Activated CD4-positive, CD25-positive, alpha-beta regulatory T cell treated with anti-CD3 and anti-CD28 coated beads, Interleukin-2, amount 50 U/mL, for 24 hours (primary cell): ENCODE measurements around the gene PPP1R12B.
"Not testable (repeated sequence)": the region's sequence is repeated elsewhere in the genome, so short reads cannot be mapped to it uniquely, and the experiment has no call there.

Experiments
- ATAC-seq, 2 donors: fragments of 150-1000 bp; cut with Tn5 transposase; one replicate each; pipeline ENCODE4 v1.10.0; 2021; ENCODE audit warnings: mild to moderate bottlenecking in 1 of 2, moderate library complexity in 1 of 2

PPP1R12B gene

DNA sequence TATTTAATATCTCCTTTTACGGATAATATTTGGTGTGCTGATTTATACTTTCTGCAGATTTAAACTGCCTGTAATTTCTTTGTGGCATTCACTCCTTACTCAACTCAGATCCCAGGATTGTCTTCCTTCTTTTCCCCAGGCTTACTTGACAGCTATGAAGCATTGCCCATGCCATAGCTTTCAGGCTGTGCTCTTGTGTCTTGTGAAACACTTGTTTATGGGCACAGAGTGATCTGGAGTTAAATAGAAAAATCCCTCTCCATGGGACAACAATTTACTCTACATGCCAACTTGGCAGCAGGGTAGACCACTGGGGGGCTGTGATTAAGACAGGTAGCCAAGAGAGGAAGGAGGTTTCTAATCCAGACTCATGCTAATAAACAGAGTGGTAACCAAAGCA is 57.4 kb downstream of the PPP1R12B start:
- ATAC-seq: no peak

DNA sequence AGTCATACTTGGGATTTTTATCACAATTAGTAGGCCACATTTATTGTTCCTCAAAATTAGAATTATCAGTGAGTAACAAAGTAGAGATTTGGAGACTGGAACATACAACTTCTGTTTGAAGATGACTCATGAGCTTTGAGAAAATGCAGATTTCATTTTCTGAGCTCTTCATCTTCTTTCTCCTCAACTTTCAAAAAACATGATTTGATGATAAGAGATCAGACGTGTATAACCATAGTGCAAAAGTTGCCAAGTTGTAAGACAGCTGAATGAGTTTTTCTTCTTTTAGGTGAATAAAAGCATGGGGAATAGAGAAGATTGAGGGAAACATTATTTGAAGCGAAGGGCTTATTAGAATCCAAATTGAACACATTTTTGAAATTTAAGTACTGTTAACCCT is 58.4 kb downstream of the PPP1R12B start:
- ATAC-seq: not testable (repeated sequence)

GRCh38 chr1:202407378-202407777 is 58.9 kb downstream of the PPP1R12B start:
- not testable (repeated sequence) for ATAC-seq

GRCh38 chr1:202410251-202410650 is 61.8 kb downstream of the PPP1R12B start:
- ATAC-seq: not testable (repeated sequence)

GRCh38 chr1:202410854-202411357 is 62.4 kb downstream of the PPP1R12B start:
- not testable (repeated sequence) for ATAC-seq

DNA sequence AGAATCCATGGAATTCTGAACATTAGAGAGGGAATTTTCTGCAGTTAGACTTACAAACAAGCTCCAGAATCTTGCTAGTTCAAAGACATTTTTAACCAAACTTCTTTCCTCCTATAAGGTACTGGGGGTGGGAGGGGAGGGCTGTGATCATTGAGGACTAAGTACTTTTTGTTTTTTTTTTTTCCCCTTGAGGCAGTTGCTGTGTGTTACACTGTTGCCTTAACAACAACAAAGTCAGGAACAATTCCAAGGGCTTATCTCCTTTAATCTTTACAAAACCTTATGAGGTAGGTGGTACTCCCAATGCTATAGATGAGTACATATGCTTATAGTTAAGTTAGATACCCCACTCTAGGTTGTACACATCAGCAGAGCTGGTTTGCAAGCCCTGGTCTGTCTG is 62.9 kb downstream of the PPP1R12B start:
- no peak for ATAC-seq

GRCh38 chr1:202412421-202412820 is 63.9 kb downstream of the PPP1R12B start:
- ATAC-seq: not testable (repeated sequence)

DNA sequence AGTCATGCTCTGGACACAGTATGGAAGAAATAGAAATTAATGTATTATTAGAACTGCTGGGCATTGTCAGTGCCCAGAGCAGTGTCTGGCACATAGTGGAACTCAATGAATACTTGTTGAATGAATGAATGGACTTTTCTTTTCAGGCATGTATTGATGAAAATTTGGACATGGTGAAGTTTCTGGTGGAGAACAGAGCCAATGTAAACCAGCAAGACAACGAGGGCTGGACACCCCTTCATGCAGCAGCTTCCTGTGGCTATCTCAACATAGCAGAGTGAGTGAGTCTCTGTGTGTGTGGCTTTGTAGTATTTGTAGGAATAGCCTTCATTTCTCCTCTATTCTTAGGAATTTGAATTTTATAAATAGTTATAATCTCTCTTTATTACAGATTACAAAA is 68.1 kb downstream of the PPP1R12B start:
- no peak for ATAC-seq

GRCh38 chr1:202417141-202417540 is 68.6 kb downstream of the PPP1R12B start:
- not testable (repeated sequence) for ATAC-seq

DNA sequence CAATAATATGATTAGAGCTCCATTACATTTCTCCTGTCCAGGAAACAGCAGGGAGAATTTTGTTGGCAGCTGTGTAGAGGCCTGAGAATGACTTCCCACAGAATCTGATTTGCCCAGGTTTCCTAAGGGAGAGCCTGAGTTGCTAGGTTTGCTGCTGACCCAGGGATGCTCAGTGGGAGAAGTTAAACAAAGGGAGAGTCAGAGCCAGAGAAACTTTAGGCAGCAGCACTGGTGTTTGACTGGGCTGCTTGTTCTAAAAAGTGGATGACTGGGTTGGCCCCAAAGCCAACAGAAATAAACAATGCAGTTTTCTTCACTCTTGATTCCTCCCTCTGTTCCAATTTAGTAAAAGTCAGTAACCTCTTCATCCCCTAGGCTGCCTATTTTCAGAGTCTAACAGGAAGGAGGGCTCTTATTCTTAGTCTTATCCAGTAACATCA is 69.3 kb downstream of the PPP1R12B start:
- ATAC-seq: not testable (repeated sequence)

GRCh38 chr1:202419731-202420130 is 71.2 kb downstream of the PPP1R12B start:
- ATAC-seq: not testable (repeated sequence)

DNA sequence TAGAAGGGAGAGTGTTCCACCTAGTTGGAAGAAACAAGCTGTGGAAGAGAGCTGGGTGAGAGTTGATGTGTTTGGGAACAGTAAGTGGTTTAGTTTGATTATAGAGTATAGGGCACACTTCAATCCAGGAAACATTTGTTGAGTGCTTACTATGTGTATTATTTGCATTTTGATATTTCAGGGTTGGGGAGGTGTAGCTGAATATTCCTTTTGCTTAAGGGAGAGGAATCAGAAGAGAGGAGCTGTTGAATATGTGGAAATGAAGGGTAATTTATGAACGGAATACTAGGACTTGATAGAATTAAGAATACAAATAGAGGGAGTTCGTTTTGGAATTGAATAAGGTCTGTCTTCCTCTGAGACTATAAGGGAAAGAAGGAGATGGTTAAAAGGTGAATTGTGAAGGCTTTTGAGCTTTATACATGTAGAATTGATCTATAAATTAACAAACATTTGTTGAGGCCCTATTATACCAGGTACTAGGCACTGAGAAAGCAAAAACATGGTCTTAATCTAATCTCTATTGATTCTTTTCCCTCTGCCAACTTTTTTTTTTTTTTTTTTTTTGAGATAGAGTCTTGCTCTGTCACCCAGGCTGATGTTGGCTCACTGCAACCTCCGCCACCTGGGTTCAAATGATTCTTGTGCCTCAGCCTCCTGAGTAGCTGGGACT is 72.1 kb downstream of the PPP1R12B start:
- ATAC-seq: not testable (repeated sequence)

DNA sequence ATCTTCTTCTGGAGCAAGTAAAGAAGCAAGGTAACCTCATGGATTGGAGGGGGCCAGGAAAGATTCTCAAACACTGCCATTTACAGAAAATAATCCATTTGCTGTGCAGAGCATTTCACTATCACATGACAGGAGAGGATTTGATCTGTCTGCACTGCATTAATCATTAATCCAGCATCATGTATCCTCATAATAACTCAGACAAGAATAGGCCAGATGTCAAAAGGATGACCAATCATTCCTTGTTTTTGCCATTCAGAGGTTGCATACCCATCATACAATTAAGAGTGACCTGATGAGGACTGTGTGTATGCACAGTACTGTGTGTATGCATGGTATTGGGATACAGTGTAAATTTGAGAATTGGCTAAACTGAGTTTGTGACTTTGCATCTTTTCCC is 74.2 kb downstream of the PPP1R12B start:
- ATAC-seq: not testable (repeated sequence)

DNA sequence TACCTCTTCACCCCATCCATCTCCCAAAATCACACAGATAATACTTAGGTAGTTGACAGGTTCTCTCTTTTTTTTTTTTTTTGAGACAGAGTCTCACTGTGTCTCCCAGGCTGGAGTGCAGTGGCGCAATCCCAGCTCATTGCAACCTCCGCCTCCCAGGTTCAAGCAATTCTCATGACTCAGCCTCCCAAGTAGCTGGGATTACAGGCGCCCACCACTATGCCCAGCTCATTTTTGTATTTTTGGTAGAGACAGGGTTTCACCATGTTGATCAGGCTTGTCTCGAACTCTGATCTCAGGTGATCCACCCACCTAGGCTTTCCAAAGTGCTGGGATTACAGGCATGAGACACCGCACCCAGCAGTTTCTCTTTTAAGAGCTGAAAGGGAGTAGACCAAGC is 75.8 kb downstream of the PPP1R12B start:
- ATAC-seq: not testable (repeated sequence)

GRCh38 chr1:202430111-202430510 is 81.6 kb downstream of the PPP1R12B start:
- ATAC-seq: not testable (repeated sequence)

DNA sequence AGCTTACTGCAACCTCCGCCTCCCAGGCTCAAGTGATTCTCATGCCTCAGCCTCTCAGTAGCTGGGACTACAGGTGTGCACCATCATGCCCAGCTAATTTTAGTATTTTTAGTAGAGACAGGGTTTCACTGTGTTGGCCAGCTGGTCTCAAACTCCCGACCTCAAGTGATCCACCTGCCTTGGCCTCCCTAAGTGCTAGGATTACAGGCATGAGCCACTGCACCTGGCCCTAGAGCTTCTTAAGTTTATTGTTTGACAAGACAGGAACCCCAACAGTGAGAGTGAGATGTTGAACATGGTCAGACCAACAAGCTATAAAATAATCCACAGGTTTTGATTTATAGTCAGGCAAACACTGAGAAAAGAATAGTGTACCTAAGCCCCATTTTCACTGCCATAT is 83.8 kb downstream of the PPP1R12B start:
- not testable (repeated sequence) for ATAC-seq

- ATAC-seq: no peak
Observed at GRCh38 chr1:202433155-202434043, 84.9 kb downstream of the PPP1R12B start.

DNA sequence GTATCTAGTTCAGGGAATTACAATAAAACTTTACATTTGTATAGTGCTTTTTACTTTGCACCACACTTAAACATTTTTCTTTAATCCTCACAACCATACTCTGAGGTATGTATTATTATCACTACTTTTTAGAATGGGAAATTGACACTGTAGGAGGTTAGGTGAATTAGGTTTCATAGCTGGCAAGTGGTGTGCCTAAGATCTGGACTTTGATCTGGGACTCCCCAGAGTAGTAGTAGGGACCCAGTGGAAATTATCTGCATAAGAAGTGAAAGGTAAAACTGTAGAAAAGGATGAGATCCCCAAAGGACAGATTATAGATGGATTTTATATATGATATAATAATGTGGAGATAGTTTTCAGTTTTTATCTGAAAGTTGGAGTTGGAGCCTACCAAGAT is 85.6 kb downstream of the PPP1R12B start:
- ATAC-seq: no peak

DNA sequence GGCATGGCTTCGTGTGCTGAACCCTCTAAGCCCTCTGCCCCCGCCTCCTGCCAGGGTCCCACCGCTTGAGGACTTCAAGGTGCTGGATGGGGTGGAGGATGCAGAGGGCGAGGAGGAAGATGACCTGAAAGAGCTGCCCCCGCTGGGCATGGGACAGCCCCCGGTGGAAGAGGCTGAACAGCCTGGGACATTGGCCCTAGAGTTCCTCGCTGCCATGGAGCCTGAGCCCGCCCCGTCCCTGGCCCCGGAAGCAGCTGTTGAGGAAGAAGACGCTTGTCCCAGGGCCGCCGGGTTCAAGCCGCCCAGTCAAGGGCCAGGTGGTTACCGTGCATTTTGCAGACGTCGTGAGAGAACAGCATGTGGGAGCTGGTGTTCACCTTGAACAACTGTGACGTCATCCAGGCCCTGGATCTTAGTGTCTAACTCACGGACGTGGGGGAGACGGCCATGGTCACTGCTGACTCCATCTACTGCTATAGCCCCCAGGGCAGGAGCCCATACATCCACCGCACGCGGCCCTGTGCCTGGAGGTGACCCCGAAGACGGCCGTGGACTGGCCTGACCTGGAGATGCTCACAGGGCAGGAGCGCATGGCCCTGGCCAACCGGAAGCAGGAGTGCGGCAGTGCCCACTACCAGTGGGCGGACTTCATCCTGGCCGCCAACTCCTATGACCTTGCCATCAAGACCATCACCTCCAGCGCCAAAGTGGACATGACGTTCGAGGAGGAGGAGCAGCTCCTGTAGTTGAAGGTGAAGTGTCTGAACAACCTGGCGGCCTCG is 90.1 kb downstream of the PPP1R12B start:
- no peak for ATAC-seq

DNA sequence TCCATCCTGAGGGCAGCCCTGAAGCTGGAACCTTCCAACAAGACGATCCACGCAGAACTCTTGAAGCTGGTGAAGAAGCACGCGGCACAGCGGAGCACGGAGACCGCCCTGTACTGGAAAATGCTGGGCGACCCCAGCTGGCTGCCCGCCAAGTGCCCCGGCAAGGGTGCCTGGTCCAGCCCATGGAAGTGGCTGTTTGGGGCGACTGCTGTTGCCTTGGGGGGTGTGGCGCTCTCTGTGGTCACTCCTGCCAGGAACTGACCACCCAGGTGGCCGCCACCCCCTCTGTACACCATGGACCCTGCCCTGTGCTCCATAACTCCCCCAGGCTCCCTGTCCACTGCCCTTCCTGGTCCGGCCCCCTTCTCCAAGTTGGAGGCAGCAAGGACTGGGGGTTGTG is 90.8 kb downstream of the PPP1R12B start:
- no peak for ATAC-seq

DNA sequence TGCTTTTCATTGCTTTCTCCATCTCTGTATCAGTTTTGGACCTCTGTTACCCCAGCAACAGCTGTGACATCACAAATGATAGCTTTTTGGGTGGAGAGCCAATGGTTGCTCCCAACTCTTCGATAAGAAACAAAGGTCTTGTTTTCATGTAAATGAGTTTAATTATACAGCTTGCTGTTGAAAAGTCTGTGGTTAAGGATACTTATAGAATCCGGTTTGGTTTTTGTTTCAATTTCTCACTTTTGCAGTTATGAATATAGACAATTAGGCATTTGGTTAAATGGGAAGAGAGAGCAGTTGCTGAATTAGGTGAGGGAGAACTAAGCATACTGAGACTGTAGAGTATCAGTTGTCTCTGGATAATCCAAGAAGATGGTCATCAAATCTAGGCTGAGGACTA is 99.6 kb downstream of the PPP1R12B start:
- ATAC-seq: not testable (repeated sequence)

- not testable (repeated sequence) for ATAC-seq
Observed at GRCh38 chr1:202451641-202452040, 103.1 kb downstream of the PPP1R12B start.

DNA sequence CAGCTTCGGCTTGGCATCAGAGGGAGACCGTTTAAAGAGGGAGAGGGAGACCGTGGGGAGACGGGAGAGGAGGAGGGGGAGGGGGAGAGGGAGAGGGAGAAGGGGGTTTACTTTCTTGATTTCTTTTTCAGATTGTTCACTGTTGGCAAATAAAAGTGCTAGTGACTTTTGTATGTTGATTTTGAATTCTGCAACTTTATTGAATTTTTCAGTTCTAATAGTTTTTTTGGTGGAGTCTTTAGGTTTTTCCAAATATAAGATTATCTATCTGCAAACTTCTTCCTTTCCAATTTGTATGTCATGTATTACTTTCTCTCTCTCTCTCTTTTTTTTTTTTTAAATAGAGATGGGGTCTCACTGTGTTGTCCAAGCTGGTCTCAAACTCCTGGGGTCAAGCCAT is 104.0 kb downstream of the PPP1R12B start:
- no peak for ATAC-seq
